ENCODE measurements around the gene ZBED1.
"Not testable (repeated sequence)": the region's sequence is repeated elsewhere in the genome, so short reads cannot be mapped to it uniquely, and the experiment has no call there.

Gene ZBED1

DNA sequence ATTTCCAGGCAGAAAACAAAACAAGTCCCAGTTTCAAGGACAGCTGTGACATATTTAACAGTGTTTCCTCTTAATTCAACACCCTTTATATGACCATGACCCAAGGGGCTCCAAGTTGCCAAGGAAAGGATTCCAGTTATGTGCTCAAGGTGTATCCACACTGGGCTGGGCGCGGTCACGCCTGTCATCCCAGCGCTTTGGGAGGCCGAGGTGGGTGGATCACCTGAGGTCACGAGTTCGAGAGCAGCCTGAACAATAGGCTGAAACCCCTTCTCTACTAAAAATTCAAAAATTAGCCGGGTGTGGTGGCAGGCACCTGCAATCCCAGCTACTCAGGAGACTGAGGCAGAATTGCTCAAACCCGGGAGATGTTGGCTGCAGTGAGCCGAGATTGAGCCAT is 29.6 kb downstream of the ZBED1 start:
- not testable (repeated sequence) for DNase-seq

DNA sequence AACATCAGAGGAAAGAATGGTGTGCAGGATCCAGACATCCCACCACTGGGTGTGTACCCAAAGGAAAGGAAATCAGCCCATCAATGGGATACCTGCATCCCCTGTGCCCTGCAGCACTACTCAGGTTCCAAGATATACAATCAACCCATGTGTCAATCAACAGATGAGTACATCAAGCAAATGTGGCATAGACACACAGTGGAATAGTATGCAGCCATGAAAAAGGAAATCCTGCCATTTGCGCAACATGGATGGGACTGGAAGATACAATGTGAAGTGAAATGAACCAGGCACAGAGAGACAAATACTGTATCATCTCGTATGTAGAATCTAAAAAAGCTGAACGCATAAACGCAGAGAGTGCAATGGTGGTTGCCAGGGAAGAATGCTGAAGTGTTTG is 30.9 kb downstream of the ZBED1 start:
- not testable (repeated sequence) for DNase-seq

GRCh38 chrX:2469196-2469685 is 31.5 kb downstream of the ZBED1 start:
- no peak for DNase-seq

DNA sequence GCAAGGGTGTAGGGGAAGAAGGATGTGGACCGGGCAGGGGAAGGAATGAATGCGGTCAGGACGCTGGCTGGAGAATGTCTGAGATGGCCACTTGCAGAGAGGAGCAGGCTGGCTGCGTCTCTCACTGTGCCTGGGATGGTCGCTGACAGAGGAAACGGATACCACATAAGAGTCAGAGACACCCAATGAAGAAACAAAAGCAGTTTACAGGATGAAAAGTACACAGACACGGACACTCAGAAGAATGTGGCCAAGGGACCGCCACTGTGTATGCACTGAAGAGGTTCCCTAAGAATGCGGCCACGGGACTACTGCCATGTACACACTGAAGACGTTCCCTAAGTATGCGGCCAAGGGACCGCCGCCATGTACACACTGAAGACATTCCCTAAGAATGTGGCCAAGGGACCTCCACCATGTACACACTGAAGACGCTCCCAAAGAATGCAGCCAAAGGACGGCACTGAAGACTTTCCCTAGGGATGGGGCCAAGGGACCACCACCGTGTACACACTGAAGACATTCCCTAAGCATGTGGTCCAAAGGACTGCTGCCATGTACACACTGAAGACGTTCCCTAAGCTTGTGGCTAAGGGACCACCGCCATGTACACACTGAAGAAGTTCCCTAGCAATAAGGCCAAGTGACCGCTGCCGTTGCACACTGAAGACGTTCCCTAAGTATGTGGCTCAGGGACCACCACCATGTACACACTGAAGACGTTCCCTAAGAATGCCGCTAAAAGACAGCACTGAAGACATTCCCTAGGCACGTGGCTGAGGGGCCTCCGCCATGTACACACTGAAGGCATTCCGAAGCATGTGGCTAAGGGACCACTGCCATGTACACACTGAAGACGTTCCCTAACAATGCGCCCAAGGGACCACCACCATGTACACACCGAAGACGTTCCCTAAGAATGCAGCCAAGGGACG is 32.2 kb downstream of the ZBED1 start:
- DNase-seq, result no peak

GRCh38 chrX:2466876-2467656 is 33.7 kb downstream of the ZBED1 start:
- no peak for DNase-seq

DNA sequence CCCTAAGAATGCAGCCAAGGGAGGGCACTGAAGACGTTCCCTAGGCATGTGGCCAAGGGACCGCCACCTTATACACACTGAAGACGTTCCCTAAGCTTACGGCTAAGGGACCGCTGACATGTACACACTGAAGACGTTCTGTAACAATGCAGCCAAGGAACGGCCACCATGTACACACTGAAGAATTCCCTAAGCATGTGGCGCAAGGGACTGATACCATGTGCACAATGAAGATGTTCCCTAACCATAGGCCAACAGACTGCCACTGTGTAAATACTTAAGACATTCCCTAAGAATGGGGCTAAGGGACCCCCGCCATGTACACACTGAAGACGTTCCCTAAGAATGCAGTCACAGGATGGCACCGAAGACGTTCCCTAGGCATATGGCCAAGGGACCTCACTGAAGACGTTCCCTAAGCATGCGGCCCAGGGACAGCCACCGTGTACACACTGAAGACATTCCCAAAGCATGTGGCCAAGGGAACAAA is 36.1 kb downstream of the ZBED1 start:
- DNase-seq, result no peak

- DNase-seq, result no peak
Measured at GRCh38 chrX:2463973-2464676, 36.7 kb downstream of the ZBED1 start.

- not testable (repeated sequence) for DNase-seq
Measured at GRCh38 chrX:2463481-2463880, 37.3 kb downstream of the ZBED1 start.

DNA sequence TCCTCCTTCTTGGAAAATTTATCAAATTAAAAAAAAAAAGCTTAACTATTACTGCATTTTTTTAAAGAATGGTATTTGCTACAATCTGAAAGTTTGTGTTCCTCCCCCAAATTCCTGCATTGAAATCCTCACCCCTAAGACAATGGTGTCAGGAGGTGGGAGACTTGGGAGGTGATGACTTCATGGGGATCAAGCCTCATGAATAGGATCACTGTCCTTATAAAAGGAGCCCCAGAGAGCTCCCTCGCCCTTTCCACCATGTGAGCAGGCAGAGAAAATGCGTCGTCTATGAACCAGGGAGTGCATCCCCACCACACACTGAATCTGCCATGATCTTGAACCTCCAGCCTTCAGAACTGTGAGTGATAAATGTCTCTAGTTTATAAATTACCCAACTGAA is 38.0 kb downstream of the ZBED1 start:
- no peak for DNase-seq

GRCh38 chrX:2462074-2462473 is 38.7 kb downstream of the ZBED1 start:
- DNase-seq, result no peak

GRCh38 chrX:2461711-2462016 is 39.1 kb downstream of the ZBED1 start:
- DNase-seq, result no peak

DNA sequence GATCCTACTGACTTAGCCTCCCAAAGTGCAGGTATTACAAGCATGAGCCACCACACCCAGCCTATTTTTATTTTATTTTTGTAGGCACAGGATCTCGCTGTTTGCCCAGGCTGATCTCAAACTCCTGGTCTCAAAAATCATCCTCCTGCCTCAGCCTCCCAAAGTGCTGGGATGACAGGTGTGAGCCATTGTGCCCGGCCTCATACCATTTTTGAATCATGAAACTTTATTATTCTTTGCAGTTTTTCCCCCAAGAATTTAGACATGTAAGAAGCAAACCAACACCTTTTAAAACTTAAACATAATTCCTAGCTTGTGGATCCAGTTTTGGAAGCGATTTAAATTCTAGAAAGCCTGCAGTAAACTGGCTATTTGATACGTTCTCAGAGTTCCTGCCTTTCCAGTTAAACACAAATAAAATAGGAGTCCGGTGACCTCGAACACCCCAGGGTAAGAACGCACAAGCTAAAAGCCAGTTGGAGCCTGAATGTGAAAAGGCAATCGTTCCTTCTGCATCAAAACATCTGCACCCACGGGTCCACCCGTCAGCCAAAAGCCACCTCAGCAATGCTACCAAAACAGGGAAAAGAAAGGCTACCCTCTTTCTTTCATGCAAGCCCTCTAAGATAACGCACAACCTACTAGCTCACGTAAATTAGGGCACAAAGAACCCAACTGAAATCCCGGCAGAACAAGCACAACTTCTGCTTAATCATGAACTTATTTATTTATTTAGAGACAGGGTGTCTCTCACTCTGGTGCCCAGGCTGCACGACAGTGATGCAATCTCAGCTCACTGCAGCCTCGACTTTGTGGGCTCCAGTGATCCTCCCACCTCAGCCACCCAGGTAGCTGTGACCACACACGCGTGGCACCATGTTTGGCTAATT is 39.7 kb downstream of the ZBED1 start:
- not testable (repeated sequence) for DNase-seq

DNA sequence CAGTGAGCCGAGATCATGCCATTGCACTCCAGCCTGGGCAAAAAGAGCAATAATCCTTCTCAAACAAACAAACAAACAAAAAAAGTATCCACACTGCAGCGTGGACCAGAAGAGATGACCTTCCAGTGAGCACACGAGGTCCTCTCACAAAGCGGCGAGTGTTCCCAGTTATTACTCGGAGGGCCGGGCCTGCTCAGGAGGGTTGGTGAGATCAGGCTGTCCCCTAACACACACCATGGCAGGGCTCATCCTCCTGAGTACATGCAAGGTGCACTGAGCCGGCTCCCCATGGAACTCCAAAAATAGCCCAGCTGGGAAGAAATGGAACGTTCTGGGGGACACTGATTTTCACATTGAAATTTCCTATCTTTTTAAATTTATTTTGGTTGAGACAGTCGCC is 40.7 kb downstream of the ZBED1 start:
- not testable (repeated sequence) for DNase-seq

- no peak for DNase-seq
Measured at GRCh38 chrX:2458309-2458708, 42.5 kb downstream of the ZBED1 start.

- DNase-seq, result no peak
Measured at GRCh38 chrX:2457289-2458133, 43.3 kb downstream of the ZBED1 start.

GRCh38 chrX:2456091-2456490 is 44.7 kb downstream of the ZBED1 start:
- DNase-seq, result not testable (repeated sequence)

GRCh38 chrX:2454620-2455019 is 46.2 kb downstream of the ZBED1 start:
- DNase-seq, result not testable (repeated sequence)

DNA sequence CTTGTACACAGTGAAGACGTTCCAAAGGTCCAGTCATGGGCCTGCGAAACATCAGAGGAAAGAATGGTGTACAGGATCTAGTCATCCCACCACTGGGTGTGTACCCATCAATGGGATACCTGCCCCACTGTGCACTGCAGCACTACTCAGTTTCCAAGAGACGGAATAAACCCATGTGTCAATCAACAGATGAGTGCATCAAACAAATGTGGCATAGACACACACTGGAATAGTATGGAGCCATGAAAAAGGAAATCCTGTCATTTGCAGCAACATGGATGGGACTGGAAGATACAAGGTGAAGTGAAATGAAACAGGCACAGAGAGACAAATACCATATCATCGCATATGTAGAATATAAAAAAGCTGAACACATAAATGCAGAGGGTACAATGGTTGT is 48.0 kb downstream of the ZBED1 start:
- no peak for DNase-seq

- DNase-seq, result no peak
Measured at GRCh38 chrX:2452317-2452784, 48.4 kb downstream of the ZBED1 start.

GRCh38 chrX:2451501-2452316 is 49.1 kb downstream of the ZBED1 start:
- no peak for DNase-seq

Measured in CD4-positive, alpha-beta T cell treated with Interleukin-17A for 1 hour (primary cell).